Measurements from ENCODE around the gene PWWP2A. TPM values are rescaled to one million over a fixed set of nuclear protein-coding genes. Genes with fewer than 3 reads are reported as not detected.

Gene PWWP2A
- total RNA-seq, 2 experiments from 2014 or later, result 19.7 to 20.7 TPM

Other genes starting within 250 kb of the PWWP2A start
- not detected for gene ADRA1B, start 203.0 kb downstream of the PWWP2A start, total RNA-seq
- 10 to 100 TPM; 68.9 to 71.8 TPM for gene TTC1, start 110.3 kb downstream of the PWWP2A start, total RNA-seq
- not detected for gene FABP6, start 110.1 kb upstream of the PWWP2A start, total RNA-seq
- under 1 TPM in 1 of 2 experiments, not detected in 1; 0.13 TPM for gene CCNJL, start 193.1 kb upstream of the PWWP2A start, total RNA-seq

Data from activated CD8-positive, alpha-beta memory T cell treated with anti-CD3 and anti-CD28 coated beads for 36 hours (primary cell).